Ishikawa (cell line): ENCODE data around the gene PLEKHA5.

Experiments used
- CEBPB ChIP-seq: IDR thresholded peaks from 2 replicates; pipeline ENCODE4 v1.6.1; 2012
- CREB1 ChIP-seq: IDR thresholded peaks from 2 replicates; pipeline ENCODE4 v1.6.1; 2012; ENCODE audit warnings: low read depth
- EGR1 ChIP-seq: IDR thresholded peaks from 2 replicates; pipeline ENCODE4 v1.6.1; 2012
- EP300 ChIP-seq: IDR thresholded peaks from 2 replicates; pipeline ENCODE4 v1.6.1; 2012; ENCODE audit warnings: borderline replicate concordance
- FOXM1 ChIP-seq: IDR thresholded peaks from 2 replicates; pipeline ENCODE4 v1.6.1; 2012; ENCODE audit warnings: low read depth, borderline replicate concordance
- NFIC ChIP-seq: IDR thresholded peaks from 2 replicates; pipeline ENCODE4 v1.6.1; 2012
- RAD21 ChIP-seq: IDR thresholded peaks from 2 replicates; pipeline ENCODE4 v1.6.1; 2012; ENCODE audit warnings: low read depth
- TAF1 ChIP-seq: IDR thresholded peaks from 2 replicates; pipeline ENCODE4 v1.6.1; 2012; ENCODE audit warnings: low read depth, mild to moderate bottlenecking
- TCF12 ChIP-seq: IDR thresholded peaks from 2 replicates; pipeline ENCODE4 v1.6.1; 2012; ENCODE audit warnings: low read depth
- TEAD4 ChIP-seq: IDR thresholded peaks from 2 replicates; pipeline ENCODE4 v1.6.1; 2012
- YY1 ChIP-seq: IDR thresholded peaks from 2 replicates; pipeline ENCODE4 v1.6.1; 2012; ENCODE audit warnings: low read depth
- ZBTB7A ChIP-seq: IDR thresholded peaks from 2 replicates; pipeline ENCODE4 v1.6.1; 2012; ENCODE audit warnings: low read depth
- TF ChIP-seq, protein P1 (sequence below): IDR thresholded peaks from 2 replicates; pipeline ENCODE4 v1.6.1; 2012
- TF ChIP-seq, protein P2 (sequence below): IDR thresholded peaks from 2 replicates; pipeline ENCODE4 v1.6.1; 2012
- TF ChIP-seq, protein P3 (sequence below): IDR thresholded peaks from 2 replicates; pipeline ENCODE4 v1.6.1; 2012; ENCODE audit warnings: low read depth, mild to moderate bottlenecking

Gene PLEKHA5

DNA sequence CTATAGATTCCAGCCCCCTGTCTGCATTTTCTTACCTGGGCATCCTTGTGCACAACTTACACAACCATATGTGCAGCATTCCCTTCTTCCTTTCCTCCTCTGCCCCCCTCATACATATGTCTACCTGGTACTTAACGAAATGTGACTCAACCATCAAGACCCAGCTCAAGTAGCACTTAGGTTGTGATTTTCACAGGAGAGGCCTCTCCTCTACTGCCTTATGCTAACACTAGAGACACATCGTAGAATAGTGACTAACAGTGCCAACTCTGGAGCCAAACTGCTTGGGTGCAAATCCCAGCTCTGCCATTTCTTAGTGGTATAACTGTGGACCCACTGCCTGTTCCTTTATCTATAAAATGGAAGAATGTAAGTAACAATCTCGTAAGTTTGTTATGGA, 24.1 kb upstream of the PLEKHA5 start:
- TF ChIP-seq TEAD4 (no peak), RAD21 (no peak), FOXM1 (no peak), EGR1 (no peak), NFIC (no peak), TCF12 (no peak), YY1 (no peak), CEBPB (no peak), TAF1 (no peak), ZBTB7A (no peak), CREB1 (no peak)
- TF ChIP-seq, protein P1, sequence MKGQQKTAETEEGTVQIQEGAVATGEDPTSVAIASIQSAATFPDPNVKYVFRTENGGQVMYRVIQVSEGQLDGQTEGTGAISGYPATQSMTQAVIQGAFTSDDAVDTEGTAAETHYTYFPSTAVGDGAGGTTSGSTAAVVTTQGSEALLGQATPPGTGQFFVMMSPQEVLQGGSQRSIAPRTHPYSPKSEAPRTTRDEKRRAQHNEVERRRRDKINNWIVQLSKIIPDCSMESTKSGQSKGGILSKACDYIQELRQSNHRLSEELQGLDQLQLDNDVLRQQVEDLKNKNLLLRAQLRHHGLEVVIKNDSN: no peak
- TF ChIP-seq, protein P2, sequence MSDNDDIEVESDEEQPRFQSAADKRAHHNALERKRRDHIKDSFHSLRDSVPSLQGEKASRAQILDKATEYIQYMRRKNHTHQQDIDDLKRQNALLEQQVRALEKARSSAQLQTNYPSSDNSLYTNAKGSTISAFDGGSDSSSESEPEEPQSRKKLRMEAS: no peak
- TF ChIP-seq, protein P3, sequence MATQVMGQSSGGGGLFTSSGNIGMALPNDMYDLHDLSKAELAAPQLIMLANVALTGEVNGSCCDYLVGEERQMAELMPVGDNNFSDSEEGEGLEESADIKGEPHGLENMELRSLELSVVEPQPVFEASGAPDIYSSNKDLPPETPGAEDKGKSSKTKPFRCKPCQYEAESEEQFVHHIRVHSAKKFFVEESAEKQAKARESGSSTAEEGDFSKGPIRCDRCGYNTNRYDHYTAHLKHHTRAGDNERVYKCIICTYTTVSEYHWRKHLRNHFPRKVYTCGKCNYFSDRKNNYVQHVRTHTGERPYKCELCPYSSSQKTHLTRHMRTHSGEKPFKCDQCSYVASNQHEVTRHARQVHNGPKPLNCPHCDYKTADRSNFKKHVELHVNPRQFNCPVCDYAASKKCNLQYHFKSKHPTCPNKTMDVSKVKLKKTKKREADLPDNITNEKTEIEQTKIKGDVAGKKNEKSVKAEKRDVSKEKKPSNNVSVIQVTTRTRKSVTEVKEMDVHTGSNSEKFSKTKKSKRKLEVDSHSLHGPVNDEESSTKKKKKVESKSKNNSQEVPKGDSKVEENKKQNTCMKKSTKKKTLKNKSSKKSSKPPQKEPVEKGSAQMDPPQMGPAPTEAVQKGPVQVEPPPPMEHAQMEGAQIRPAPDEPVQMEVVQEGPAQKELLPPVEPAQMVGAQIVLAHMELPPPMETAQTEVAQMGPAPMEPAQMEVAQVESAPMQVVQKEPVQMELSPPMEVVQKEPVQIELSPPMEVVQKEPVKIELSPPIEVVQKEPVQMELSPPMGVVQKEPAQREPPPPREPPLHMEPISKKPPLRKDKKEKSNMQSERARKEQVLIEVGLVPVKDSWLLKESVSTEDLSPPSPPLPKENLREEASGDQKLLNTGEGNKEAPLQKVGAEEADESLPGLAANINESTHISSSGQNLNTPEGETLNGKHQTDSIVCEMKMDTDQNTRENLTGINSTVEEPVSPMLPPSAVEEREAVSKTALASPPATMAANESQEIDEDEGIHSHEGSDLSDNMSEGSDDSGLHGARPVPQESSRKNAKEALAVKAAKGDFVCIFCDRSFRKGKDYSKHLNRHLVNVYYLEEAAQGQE: no peak

DNA sequence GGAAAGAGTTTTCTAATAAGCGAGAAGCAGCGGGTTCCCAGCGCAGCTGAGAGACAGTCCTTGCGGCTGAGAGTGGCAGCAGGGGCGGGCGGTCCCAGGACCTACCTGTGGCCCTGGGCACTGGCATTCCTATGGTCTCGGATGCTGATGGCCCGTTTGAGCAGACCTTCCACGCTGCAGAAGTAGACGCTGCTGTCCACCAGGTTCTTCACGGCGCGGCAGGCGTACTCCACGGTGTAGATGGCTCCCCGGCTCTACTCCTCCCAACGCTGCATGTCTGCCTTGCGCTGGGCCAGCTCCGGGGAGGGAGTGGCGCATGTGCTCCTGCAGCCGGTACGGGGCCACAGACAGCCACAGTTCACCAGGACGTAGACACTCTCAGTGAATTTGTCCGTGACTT, 21.8 kb upstream of the PLEKHA5 start:
- no peak for TF ChIP-seq FOXM1
- TF ChIP-seq, protein P2: no peak
- TF ChIP-seq, protein P1: no peak
- no peak for TF ChIP-seq ZBTB7A
- TF ChIP-seq EGR1: no peak
- TF ChIP-seq YY1: no peak
- TF ChIP-seq TCF12: no peak
- no peak for TF ChIP-seq TEAD4
- TF ChIP-seq EP300: no peak
- TF ChIP-seq, protein P3: no peak

DNA sequence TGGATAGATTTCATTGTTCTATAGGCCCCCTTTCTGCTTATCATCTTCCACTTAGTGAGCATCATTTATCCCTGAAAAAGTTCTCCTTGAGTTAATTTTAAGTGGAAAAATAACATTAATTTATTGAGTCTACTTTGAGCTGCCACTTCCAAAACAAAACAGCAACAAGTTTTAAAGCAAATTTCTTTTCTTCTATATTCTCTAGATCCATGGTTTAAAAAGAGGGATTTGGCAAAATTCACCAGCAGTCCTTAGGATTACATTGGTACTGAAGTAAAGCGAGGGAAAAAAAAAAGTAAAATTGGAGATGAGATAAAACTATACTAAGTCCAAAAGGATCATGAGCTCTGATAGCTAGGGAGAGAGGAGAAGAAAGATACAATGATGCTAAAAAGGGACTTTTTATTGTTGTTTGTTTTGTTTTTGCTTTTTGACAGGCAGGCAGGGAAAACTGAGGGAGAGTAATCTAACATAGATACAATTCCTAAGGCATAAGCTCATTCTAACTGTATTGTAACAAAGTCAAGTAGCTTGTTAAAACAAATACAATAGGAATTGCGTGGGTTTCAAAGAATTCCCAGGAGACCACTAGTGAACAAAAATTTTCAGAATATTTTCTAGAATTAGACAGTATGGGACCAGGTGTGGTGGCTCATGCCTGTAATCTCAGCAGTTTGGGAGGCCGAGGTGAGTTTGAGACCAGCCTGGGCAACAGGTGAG, 19.2 kb upstream of the PLEKHA5 start:
- no peak for TF ChIP-seq EGR1
- TF ChIP-seq CEBPB: no peak
- no peak for TF ChIP-seq CREB1
- TF ChIP-seq TCF12: no peak
- TF ChIP-seq YY1: no peak
- TF ChIP-seq EP300: no peak
- TF ChIP-seq, protein P2: no peak
- TF ChIP-seq, protein P3: no peak
- no peak for TF ChIP-seq TEAD4
- TF ChIP-seq, protein P1: no peak
- no peak for TF ChIP-seq NFIC
- no peak for TF ChIP-seq FOXM1
- no peak for TF ChIP-seq ZBTB7A

DNA sequence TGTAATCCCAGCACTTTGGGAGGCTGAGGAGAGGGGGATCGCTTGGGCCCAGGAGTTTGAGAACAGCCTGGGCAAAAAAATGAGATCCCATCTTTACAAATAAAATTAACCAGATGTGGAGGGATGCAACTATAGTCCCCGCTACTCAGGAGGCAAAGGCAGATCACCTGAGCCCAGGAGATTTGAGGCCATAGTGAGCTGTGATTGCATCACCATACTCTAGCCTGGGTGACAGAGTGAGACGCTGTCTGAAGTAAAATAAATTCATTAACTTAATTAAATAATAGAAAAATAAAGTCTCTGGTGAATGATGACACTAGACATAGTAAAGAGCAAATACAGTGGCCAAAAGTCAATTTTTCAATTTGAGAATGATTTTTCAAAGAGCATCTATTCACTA, 16.1 kb upstream of the PLEKHA5 start:
- no peak for TF ChIP-seq CREB1
- no peak for TF ChIP-seq CEBPB
- no peak for TF ChIP-seq TAF1
- TF ChIP-seq, protein P2: no peak
- TF ChIP-seq FOXM1: no peak
- TF ChIP-seq NFIC: no peak
- no peak for TF ChIP-seq EGR1
- TF ChIP-seq YY1: no peak
- TF ChIP-seq TCF12: no peak
- TF ChIP-seq EP300: no peak
